H1 (cell line): ENCODE data around the gene ARHGEF28. TPM values are rescaled to one million over a fixed set of nuclear protein-coding genes. Genes with fewer than 3 reads are reported as not detected.

ENCODE experiments used
- CHD7 ChIP-seq: fragments of 300-600 bp; sonication (generic); IDR thresholded peaks from 2 replicates; pipeline ENCODE4 v1.7.1; 2012; ENCODE audit warnings: low read length, moderate library complexity, mild to moderate bottlenecking, inconsistent platforms; ENCODE audit not compliant: insufficient replicate concordance
- RBBP5 ChIP-seq: IDR thresholded peaks from 2 replicates; pipeline ENCODE4 v1.7.1; 2012; ENCODE audit warnings: low read depth, mild to moderate bottlenecking, inconsistent platforms, low read length, moderate library complexity, borderline replicate concordance
- SUZ12 ChIP-seq: fragments of 200-600 bp; sonication (generic); IDR thresholded peaks from 2 replicates; pipeline ENCODE4 v1.6.1; 2012; ENCODE audit warnings: mild to moderate bottlenecking, inconsistent platforms, low read length, moderate library complexity, mixed read lengths
- polyA plus RNA-seq, 7 experiments: library from polyadenylated mRNA; depleted of rRNA in 3 of 7; stranded (reverse) in 5 of 7; unstranded in 2 of 7; fragments of >200 nt in 5 of 7; fragments of 200-250 nt in 2 of 7; gene quantifications; 1 replicate in 5 of 7; 2 replicates in 1 of 7; 4 replicates in 1 of 7; pipeline versions ENCODE4 v1.2.1 to v1.2.3, GENCODE V29; 2011 to 2013; ENCODE audit warnings: missing spikeins in 2 of 7, mixed read lengths in 2 of 7
- total RNA-seq: library from RNA; stranded (reverse); fragmentation: NEBNext Ultra II Directional; extraction: Animal tissue kit (Norgen Biotek cat#: 25700); gene quantifications from 2 replicates; pipeline ENCODE4 v1.2.1, GENCODE V29; 2021

Gene ARHGEF28
- total and polyA plus RNA-seq, 2 of the 8 experiments (the other 6 are each of a cell fraction or from before 2014, with no cell fraction given) = 0.33 to 1.0 TPM

DNA sequence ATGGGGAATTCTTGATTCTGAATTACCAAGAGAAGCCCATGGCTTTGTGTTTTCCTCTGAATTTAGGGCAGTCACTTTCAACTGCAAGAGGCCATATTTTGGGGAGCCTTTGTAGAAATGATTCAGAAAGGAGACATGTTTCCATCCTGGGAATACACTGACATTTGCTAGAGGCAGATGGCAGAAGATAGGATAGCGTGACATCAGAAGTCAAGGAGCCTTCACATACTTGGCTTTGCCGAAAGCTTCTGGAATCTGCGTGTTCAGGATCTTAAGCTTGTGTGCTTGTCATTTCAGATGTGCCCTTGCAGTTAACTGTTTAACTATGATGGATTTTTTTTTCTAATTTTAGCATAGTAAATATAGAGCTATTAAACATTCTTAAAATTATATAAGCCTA lies 296.2 kb downstream of the ARHGEF28 start (continued):
- TF ChIP-seq RBBP5 = no peak
- TF ChIP-seq SUZ12 = no peak
- TF ChIP-seq CHD7 = no peak
